Stomach (tissue), 9 donors: ENCODE data around the gene CCBE1. TPM values are rescaled to one million over a fixed set of nuclear protein-coding genes. Genes with fewer than 3 reads are reported as not detected.

Source experiments
- DNase-seq, 2 donors: peaks; one replicate each; pipeline versions ENCODE4 v3.0.0 to v3.0.0-alpha.2; 2013 to 2019
- H3K27ac ChIP-seq, 5 donors: fragments of 200-600 bp in 4 of 5; sonication (generic) in 4 of 5; one replicate each; pipeline ENCODE4 v1.5.1; 2013 to 2019; ENCODE audit warnings: mild to moderate bottlenecking in 1 of 5, moderate library complexity in 1 of 5
- H3K27me3 ChIP-seq, 3 donors: fragments of 200-600 bp; sonication (generic); one replicate each; pipeline ENCODE4 v1.5.1; 2017 to 2019; ENCODE audit warnings: mixed run types in 1 of 3
- H3K36me3 ChIP-seq, 4 donors: fragments of 200-600 bp; sonication (generic); 1 replicate in 3 of 4; 2 replicates in 1 of 4; pipeline ENCODE4 v1.5.1; 2016 to 2019
- H3K4me1 ChIP-seq, 4 donors: fragments of 200-600 bp; sonication (generic); one replicate each; pipeline ENCODE4 v1.5.1; 2016 to 2019
- H3K4me3 ChIP-seq, 4 donors: fragments of 200-600 bp; sonication (generic) in 3 of 4; one replicate each; pipeline ENCODE4 v1.5.1; 2016 to 2019; ENCODE audit warnings: mild to moderate bottlenecking in 1 of 4
- H3K9me3 ChIP-seq, 4 donors: fragments of 200-600 bp; sonication (generic); one replicate each; pipeline ENCODE4 v1.5.1; 2016 to 2019
- EP300 ChIP-seq: sonication (generic); formaldehyde crosslinking; IDR thresholded peaks from one replicate; pipeline ENCODE4 v1.6.1; 2017; ENCODE audit warnings: antibody characterized with exemption
- POLR2A ChIP-seq, 4 donors: fragments of 450-650 bp; IDR thresholded peaks; one replicate each; pipeline ENCODE4 v1.6.1; 2016; ENCODE audit warnings: antibody characterized with exemption in 4 of 4, control low read depth in 2 of 4, mild to moderate bottlenecking in 1 of 4, moderate library complexity in 1 of 4
- POLR2AphosphoS5 ChIP-seq, 3 donors: sonication (generic); formaldehyde crosslinking; IDR thresholded peaks; one replicate each; pipeline ENCODE4 v1.6.1; 2016; ENCODE audit warnings: antibody characterized with exemption in 3 of 3
- WGBS, 5 donors: extraction: QIAGEN DNeasy Blood & Tissue Kit in 3 of 5; methylation state at CpG; one replicate each; pipeline versions ENCODE4 v1.1.5 to v1.1.7; 2013 to 2018; 5-methylcytosine and 5-hydroxymethylcytosine counted together
- intact Hi-C: fragments of 100-400 bp; cut with DNase I; formaldehyde crosslinking; loops from one replicate; pipeline ENCODE4 v1.15.1; 2023; ENCODE audit warnings: low total_unique reads
- polyA plus RNA-seq, 3 donors: library from polyadenylated mRNA; stranded (reverse); fragments of 200-250 nt; gene quantifications; one replicate each; pipeline ENCODE4 v1.2.3, GENCODE V29; 2013
- total RNA-seq, 5 donors: library from RNA; depleted of rRNA; stranded (reverse); fragments of >200 nt; gene quantifications; one replicate each; pipeline versions ENCODE4 v1.1.0 to v1.2.3, GENCODE V29; 2014 to 2016
- TF ChIP-seq, protein P1 (sequence below), 7 experiments: fragments of 450-650 bp in 4 of 7; fragments of 200-600 bp in 3 of 7; sonication (generic) in 3 of 7; IDR thresholded peaks; one replicate each; pipeline ENCODE4 v1.5.1; 2016 to 2019; ENCODE audit warnings: antibody characterized with exemption in 7 of 7, control low read depth in 2 of 7, mild to moderate bottlenecking in 1 of 7
- donor health status: healthy with polysubstance abuse.
- donor health status: Bipolar disorder and iron deficiency.
- donor health status: healthy.

The CCBE1 gene
- total and polyA plus RNA-seq, 8 donors, result 0.29 to 4.0 (median 1.2) TPM

DNA sequence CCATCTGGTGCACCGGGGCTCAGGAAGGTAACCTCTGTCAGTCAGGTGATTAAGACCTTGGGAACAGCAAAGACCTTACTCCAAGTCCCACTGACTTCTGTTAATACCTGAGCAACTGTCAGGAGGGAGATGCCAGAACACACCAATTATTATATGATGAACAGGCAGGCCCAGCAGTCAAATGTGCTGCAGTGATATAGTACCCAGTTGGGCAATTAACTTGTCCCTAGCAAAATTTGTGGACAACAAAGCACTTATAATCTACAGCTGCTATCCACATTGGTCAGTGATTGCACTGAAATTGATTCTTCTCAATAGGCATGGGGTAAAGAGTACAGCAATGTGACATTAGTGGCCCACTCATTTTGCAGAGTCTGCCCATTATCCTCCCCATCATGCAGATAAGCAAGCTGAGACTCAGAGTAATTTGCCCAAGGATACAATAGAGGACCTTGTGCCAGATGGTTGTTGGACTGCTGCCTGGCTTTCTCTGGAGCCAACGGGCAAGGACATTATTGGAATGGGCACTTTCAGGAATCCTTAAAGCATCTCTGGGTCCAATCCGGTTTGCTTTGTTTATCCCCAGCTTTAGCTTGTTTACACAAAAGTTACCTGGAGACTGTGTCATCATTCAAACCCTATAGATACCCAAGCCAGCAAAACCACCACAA, 147.6 kb downstream of the CCBE1 start:
- Histone ChIP-seq H3K27ac (no peak overlapping the region), H3K36me3 (no peaks in the 10 kb centered on the region), H3K27me3 (no peaks in the 10 kb centered on the region), H3K9me3 (no peaks in the 10 kb centered on the region), H3K4me1 (no peaks in the 10 kb centered on the region), H3K4me3 (no peak overlapping the region)
- 30 to 59% (median 38%) methylated on average over 2 to 3 of the region's 3 CpGs for WGBS, 5 donors
- TF ChIP-seq EP300 (no peak), POLR2AphosphoS5 (IDR thresholded peaks at IDR 0.05) (no peak), POLR2A (IDR thresholded peaks at IDR 0.05) (no peak)
- TF ChIP-seq, protein P1, sequence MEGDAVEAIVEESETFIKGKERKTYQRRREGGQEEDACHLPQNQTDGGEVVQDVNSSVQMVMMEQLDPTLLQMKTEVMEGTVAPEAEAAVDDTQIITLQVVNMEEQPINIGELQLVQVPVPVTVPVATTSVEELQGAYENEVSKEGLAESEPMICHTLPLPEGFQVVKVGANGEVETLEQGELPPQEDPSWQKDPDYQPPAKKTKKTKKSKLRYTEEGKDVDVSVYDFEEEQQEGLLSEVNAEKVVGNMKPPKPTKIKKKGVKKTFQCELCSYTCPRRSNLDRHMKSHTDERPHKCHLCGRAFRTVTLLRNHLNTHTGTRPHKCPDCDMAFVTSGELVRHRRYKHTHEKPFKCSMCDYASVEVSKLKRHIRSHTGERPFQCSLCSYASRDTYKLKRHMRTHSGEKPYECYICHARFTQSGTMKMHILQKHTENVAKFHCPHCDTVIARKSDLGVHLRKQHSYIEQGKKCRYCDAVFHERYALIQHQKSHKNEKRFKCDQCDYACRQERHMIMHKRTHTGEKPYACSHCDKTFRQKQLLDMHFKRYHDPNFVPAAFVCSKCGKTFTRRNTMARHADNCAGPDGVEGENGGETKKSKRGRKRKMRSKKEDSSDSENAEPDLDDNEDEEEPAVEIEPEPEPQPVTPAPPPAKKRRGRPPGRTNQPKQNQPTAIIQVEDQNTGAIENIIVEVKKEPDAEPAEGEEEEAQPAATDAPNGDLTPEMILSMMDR (IDR thresholded peaks at IDR 0.05), result no peak
- intact Hi-C loops, result no loop called here
- peak in 1 of 2 donors; percentile 31 for DNase-seq

DNA sequence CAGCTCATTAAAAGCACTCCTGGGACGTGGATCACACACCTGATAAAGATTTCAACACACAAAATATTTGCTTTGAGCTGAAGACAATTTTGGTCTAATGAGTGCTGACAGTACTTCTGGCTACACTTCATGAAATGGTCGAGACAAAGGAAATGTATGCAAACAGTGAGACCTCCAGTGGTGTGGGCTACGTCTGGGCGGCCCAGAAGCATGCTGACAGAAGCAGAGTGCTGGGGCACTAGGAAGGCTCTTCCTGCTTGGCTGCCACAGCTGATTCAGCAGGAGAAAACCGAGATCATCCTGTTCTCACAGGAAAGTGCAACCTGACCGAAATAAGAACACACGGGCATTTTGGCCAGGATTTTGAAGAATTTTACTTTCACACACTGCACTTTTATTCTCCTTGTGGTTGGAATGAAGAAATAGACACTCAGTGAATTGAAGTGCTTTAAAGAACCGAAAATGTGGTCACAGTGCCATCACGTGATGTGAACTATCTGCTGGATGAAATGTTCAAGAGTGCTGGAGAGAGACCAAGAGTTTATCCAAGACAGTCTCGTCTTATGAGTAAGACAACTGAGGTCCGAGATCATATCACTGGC, 149.5 kb downstream of the CCBE1 start:
- no peaks in the 10 kb centered on the region for H3K4me1 ChIP-seq
- H3K27me3 ChIP-seq, result no peaks in the 10 kb centered on the region
- TF ChIP-seq POLR2A (IDR thresholded peaks at IDR 0.05) (no peak), POLR2AphosphoS5 (IDR thresholded peaks at IDR 0.05) (no peak), EP300 (no peak)
- TF ChIP-seq, protein P1 (IDR thresholded peaks at IDR 0.05), result no peak
- no peaks in the 10 kb centered on the region for H3K9me3 ChIP-seq
- 43 to 55% (median 53%) methylated on average over 11 of the region's 11 CpGs for WGBS, 5 donors
- intact Hi-C loops, result no loop called here
- DNase-seq, result peak in 1 of 2 donors; percentile 38
- H3K36me3 ChIP-seq, result no peaks in the 10 kb centered on the region
- H3K27ac ChIP-seq, result no peak overlapping the region
- H3K4me3 ChIP-seq, result peak overlapping the region in 1 of 4 donors; percentile 0

DNA sequence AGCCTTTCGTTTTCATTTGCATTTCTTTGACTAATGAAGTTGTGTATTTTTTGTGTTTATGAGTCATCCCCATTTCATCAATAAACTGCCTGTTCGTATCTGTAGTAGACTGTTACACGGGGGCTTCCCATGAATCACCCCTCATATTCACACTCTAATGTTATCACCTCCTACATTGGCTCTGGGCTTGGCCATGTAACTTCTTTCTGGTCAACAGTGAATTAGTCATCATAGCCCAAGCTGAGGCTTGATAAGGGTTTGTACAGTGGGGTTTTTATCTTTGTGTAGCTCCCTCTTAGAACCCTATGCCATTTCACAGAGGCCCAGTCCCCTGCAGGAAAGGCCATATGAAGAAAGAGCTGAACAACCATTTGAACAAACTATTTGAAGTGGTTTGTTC, 151.0 kb downstream of the CCBE1 start:
- no peaks in the 10 kb centered on the region for H3K27me3 ChIP-seq
- DNase-seq, result peak in 1 of 2 donors; percentile 34
- H3K36me3 ChIP-seq, result no peaks in the 10 kb centered on the region
- TF ChIP-seq EP300 (no peak), POLR2AphosphoS5 (IDR thresholded peaks at IDR 0.05) (no peak), POLR2A (IDR thresholded peaks at IDR 0.05) (no peak)
- intact Hi-C loops, result no loop called here
- H3K27ac ChIP-seq, result no peak overlapping the region
- no peaks in the 10 kb centered on the region for H3K9me3 ChIP-seq
- no peak overlapping the region for H3K4me3 ChIP-seq
- 20 to 50% (median 37%) methylated on average over 3 of the region's 3 CpGs for WGBS, 5 donors
- no peaks in the 10 kb centered on the region for H3K4me1 ChIP-seq

DNA sequence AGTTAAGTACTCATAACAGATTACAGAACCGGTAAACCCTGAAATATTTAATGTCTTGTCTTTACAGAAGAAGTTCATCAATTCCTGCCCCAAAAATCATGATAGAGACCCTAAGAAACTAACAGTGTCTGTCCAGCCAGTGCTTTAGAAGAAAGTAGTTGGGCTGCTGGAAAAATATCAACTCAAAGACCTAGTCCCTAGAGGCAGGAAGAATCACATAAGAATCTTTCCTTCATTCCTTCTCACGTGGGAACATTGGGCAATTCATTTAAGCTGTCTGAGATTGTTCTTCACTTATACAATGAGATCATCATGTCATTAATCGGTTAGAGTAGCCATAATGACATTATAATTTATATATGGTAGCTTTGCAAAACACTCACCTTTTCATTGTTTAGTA, 156.4 kb downstream of the CCBE1 start:
- no peak overlapping the region for H3K4me3 ChIP-seq
- TF ChIP-seq POLR2A (IDR thresholded peaks at IDR 0.05) (no peak), POLR2AphosphoS5 (IDR thresholded peaks at IDR 0.05) (no peak), EP300 (no peak)
- TF ChIP-seq, protein P1 (IDR thresholded peaks at IDR 0.05), result no peak
- H3K27ac ChIP-seq, result no peak overlapping the region
- no peaks in the 10 kb centered on the region for H3K4me1 ChIP-seq
- no peaks in the 10 kb centered on the region for H3K36me3 ChIP-seq
- intact Hi-C loops, result no loop called here
- no peaks in the 10 kb centered on the region for H3K9me3 ChIP-seq
- no peak for DNase-seq
- no peaks in the 10 kb centered on the region for H3K27me3 ChIP-seq
- WGBS, 5 donors, result 43 to 60% (median 46%) methylated on average over 3 of the region's 3 CpGs

DNA sequence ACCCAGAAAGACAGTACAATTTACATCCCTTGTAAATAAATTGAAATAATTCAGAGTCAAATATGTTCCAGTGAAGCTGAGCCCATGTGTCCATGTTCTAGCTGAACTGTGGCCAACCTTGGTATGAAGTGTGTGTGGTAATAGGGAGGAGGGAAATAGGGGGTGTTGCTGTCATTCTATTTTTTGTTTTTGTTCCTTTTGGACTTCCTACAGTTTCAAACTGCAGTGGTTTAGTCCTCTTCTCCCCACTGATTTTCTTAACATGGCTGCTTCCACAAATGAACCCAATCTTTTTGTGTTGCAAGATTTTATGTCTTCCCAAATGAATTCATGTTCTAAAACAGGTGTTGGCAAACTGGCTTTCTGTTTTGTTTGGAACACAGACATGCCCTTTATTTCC, 156.9 kb downstream of the CCBE1 start:
- H3K27me3 ChIP-seq, result no peaks in the 10 kb centered on the region
- TF ChIP-seq EP300 (no peak), POLR2A (IDR thresholded peaks at IDR 0.05) (no peak)
- TF ChIP-seq, protein P1 (IDR thresholded peaks at IDR 0.05), result no peak
- H3K27ac ChIP-seq, result no peak overlapping the region
- H3K4me1 ChIP-seq, result no peaks in the 10 kb centered on the region
- no peaks in the 10 kb centered on the region for H3K36me3 ChIP-seq
- H3K4me3 ChIP-seq, result no peak overlapping the region
- DNase-seq, result no peak
- intact Hi-C loops, result no loop called here
- H3K9me3 ChIP-seq, result no peaks in the 10 kb centered on the region
